C1 segment of cervical spinal cord (tissue), 14 donors: Measurements from ENCODE around the gene DTX1.
A peak's percentile ranks its signal among the peaks of the same experiment; 100 is the strongest.

Source experiments
- DNase-seq, 14 donors: peaks; one replicate each; lab custom pipeline; 2025; lab: John Stamatoyannopoulos, UW

DTX1 gene

DNA sequence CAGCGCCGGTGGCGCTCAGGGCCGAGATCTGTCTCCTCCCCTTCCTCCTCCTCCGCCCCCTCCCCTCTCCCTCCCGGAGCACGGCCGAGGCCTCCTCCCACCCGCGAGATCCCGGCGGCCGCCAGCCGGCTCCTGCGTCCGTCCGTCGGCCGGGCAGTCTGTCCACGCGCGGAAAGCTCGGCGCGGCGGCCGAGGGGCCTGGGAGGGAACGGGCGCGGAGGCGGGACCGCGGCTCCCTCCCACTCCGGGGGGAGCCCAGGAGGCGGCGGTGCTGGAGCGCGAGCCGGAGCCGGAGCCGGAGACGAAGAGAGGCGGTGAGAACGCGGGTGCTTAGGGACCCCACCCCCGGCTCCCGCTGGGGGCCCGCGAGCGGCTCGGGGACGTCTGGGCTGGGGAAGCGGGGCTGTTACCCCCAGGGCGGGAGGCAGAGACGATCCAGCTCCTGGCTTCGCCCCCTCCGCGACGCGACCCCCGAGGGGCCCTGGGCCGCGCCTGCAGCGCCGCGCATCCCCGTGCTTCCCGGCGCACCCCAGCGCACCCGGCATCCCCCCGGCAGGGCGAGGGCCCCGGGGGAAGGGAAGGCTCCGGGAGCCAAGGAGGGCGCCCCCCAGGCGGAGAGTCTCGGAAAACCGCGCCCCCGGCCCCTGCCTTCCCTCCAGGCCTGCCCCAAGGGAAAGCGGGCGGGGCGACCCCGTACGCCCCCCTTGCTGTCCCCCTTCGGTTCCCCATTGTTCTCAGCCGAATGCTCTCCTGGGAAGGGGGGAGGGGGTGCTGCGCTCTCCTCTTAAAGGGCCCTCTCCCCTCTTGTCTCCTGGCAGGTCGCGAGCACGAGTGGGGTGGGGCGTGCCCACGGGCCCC is at the start of gene DTX1:
Gene DTX1, plus strand, starts transcription at position 100 of the 858 bp plus-strand sequence. CDS start 1,463 bp downstream, outside the sequence.
- DNase-seq, result peak in 3 of 14 donors; percentile 8 to 68 (median 22)

DNA sequence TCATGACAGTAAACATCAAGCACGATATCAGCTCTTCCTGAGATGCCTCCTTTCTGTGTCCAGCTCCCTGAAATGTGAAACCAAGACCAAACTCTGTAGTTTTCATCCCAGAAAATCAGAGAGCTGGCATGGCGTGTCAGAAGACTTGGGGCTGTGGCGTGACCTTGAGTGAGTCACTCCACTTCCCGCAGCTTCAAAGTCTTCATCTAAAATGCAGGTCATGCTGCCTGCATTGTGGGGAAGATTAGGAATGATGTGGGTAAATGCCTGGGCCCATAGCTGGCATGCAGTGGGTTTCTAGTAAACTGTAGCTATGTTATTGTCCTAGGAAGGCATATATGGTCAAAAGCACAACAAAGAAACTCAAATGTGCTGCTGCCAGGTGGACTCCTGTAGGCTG is 49.4 kb upstream of the DTX1 start:
- DNase-seq, result no peak

DNA sequence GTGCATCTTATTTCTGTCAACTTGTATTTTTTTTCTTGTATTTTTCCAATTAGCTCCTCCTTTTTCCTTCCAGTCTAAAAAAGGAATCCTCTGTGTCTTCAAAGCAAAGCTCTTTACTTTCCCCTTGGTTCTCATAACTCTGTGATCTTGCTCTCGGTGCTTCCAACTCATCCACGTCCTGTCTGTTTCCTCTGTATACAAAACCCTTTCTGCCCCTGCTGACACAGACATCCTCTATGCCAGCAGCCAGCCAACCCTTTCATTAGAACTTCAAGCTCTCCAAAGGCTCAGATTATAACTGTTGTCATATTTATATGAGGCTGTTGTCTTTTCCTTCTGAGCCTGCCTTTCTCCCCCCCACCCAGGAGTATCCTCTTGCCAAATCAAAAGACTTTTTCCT is 45.8 kb upstream of the DTX1 start:
- no peak for DNase-seq

DNA sequence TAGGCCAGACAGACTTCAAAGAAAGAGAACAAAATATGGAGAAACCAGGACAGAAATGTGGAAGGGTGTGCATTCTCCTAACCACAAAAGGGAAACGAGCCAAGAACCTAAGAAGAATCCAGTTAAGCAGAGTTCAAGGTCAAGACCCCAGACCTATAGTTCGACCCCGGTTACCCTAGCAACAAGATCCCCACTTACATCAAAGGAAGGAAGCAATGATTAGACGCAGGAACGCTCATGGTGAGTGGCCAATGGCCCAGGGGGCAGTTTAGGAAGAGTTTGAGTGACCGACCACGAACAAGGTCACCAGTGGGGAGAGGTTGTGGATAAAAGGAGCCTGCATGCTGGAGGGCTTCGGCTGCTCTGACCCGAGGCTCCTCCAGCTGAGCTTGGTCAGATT is 42.0 kb upstream of the DTX1 start:
- no peak for DNase-seq

DNA sequence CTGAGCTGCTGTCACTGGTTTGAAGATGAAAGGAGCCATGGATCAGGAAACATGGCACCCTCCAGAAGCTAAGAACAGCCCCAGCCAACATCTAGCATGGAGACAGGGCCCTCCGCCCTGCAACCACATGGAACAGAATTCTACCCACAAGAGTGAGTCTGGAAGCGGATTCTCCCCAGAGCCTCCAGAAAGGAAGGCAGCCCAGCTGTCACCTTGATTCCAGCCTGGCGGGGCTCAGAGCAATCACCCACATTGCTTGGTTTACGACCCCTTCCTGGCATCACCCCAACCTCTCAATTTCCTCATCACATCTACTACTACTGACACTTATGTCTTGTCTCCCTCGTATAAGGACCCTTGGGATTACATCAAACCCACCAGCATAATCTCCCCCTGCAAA is 39.7 kb upstream of the DTX1 start:
- DNase-seq, result no peak

DNA sequence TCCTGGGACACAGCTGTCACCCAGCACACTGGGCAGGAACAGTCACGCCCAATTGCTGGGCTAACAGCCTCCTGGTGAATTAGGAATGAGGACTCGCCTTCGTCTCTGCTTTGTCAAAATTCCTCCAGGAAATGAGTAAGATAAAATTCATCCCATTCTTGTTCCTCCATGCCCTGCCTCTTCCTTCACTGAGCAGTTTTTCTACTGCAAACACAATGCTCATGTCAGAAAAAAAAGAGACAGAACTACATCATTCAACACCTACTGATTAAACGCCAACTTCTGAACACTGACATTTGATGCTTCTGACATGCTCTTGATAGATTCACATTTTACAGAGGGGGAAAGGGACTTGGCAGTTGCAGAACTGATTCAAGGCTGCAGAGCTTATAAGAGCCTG is 37.5 kb upstream of the DTX1 start:
- no peak for DNase-seq

DNA sequence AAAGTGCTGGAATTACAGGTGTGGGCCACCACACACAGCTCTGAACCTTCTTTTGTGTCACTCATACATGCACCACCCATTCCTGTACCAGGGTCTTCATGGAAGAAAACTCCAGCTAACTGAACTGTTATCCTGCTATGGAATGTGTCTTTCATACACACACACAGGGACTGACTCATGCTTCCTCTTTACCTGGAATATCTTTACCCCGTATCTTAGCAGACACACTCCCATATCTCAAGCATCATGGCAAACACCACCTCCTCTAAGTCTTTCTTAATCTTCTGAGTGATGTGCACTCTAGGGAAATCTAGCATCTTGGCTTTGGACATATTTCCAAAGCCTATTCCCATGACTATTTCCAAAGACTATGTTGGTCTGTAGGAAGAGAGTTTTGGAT is 35.0 kb upstream of the DTX1 start:
- DNase-seq, result no peak

DNA sequence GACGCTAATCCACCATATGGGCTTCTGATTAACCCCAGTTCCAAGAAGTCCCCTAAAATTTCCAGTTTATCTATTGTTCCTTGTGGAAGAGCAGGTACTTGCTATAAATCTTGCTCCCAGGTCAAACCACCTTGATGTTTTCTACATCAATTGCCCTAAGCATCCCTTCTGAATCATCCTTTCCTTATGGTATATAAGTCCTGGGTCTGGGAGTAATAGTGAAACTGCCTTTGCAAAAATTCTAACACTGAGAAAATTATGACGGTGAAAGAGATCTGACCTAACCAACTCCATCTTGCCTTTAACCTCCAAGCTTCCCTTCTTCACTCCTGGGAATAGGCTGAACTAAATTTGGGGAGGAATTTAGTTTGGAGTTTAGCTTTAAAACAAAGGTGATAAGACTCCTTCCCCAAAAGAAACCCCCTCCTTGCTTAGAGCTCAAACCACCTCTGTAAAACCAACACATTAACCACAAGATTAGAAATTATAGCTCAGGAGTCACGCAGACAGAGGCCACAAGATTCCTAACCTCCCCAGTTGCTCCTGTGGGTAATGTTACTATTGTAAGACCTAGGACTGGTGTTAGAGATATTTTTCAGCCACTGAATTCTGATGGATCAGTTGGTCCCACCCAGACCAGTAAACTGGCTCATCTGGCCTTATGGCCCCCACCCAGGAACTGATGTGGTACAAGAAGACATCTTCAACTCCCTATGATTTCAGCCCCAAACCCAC is 33.8 kb upstream of the DTX1 start:
- no peak for DNase-seq

DNA sequence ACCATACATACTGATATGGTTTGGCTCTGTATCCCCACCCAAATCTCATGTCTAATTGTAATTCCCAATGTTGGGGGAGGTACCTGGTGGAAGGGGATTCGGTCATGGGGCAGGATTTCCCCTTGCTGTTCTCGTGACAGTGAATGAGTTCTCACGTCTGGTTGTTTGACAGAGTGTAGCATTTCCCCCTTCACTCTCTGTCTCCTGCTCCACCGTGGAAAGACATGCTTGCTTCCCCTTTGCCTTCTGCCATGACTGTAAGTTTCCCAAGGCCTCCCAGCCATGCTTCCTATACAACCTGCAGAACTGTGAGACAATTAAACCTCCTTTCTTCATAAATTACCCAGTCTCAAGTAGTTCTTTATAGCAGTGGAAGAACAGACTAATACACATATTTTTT is 28.8 kb upstream of the DTX1 start:
- no peak for DNase-seq

DNA sequence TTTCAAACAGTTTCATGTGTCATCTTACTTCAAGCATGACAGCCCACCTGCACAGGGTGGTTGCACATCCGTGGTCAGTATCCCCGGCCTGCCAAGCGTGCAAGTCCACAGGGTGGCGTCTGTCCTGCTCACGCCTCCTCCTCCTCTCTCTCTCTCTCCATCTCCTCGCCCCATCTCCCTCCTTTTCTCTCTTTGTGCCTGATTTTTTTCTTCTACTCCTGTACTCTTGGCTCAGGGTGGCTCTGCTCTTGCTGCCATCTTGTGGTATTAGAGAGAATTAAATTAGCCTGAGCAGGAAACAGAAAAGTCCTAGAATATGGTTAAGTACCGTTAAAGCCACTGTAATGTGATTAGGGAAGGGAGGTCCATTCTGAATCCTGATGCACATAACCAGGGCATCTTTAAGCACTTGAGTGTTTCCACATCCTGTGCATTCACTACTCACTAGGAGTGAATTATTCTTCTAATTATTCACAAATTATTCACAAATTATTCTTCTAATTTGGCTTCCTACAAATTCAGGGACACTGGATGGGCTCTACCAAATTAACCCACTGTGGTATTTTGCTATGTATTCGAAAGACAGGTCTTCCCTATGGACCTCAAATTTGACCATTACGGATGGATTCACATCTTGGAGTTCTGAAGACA is 25.5 kb upstream of the DTX1 start:
- peak in 7 of 14 donors; percentile 2 to 81 (median 9) for DNase-seq

DNA sequence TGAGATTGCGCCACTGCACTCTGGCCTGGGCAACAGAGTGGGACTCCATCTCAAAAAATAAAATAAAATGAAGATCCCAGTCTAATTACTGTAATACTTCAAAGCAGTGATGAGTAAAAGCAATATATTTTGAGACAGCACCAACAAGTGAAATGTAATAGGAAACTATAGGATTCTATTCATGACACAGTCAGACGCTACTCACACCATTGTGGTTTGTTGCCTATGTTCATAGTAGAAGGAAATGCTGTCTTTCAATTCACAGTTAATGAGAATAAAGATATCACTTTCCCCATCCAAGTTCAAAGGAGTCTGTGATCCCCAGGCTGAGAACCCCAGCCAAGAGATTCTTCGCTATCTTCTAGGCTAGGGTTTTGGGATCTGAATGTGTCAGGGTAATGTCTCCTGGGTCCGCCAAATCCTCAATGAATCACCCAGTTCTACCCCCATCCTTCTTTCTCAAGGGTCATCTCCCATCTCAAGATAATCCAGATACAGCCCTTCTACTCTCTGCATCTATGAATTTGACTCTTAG is 16.6 kb upstream of the DTX1 start:
- DNase-seq, result no peak

DNA sequence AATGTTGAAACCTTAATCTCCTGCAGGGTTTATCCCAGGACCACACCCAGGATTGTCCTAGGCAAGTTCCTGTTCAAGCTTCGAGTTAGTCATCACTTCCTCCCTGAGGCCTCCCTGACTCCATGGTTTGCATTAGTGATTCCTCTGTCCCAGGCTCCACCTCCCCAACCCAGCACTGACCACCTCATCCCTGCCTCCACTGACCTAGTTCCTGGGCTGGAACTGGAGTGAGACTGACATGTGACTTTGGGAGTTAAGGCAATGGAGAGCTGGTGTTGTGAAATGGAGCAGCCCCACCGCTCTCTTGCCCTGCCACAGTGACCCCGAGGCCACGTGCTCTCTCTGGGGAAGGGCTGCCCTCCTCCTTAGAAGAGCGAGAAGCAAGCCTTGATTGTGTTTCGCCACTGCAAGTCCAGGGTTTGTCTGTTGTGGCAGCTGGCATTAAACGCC is 15.8 kb upstream of the DTX1 start:
- peak in 1 of 14 donors; percentile 42 for DNase-seq

DNA sequence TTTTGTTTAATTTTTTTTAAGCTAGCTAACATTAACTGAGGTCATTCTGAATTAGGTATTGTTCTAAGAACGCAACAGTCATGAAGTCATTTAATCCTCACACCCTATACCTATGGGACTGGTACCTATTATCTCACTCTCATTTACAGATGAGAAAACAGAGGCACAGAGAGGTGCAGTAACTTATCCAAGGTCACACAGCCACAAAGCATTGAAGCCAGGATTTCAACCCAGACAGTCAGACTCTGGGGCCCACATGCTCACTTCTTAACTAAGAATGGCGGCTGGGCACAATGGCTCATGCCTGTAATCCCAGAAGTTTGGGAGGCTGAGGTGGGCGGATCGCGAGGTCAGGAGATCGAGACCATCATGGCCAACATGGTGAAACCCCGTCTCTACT is 15.0 kb upstream of the DTX1 start:
- DNase-seq, result no peak

DNA sequence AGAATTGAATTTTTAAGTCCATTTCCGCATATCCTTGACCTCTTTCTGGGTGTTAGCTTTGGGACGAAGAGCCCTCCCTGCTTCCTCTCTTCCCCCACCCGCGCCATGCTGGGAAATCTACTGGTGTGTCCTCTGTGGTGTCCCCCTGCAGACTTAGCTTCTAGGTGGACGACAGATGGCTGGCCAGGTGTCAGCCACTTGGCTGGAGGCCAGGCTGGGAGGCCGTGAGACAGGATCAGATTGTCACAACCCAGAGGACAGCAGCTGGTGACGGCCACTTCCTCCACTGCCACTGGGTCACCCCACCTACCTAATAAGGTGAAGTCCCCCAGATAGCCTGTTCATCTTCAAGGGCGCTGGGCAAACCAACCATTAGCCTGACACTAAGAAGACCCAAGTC is 13.3 kb upstream of the DTX1 start:
- no peak for DNase-seq

DNA sequence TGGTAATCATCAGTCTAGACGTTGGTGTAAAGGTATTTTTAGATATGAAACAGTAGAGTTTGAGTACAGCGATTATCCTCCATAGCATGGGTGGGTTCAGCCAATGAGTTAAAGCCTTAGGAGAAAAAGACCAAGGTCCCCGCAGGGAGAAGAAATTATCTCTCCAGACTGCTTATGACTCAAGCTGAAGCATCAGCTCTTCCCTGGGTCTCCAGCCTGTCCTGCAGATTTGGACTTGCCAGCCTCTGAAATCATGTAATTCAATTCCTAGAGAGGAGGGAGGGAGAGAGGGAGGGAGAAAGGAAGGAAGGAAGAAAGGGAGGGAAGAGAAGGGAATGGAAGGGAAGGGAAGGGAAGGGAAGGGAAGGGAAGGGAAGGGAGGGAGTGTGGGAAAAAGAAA is 12.0 kb upstream of the DTX1 start:
- no peak for DNase-seq

DNA sequence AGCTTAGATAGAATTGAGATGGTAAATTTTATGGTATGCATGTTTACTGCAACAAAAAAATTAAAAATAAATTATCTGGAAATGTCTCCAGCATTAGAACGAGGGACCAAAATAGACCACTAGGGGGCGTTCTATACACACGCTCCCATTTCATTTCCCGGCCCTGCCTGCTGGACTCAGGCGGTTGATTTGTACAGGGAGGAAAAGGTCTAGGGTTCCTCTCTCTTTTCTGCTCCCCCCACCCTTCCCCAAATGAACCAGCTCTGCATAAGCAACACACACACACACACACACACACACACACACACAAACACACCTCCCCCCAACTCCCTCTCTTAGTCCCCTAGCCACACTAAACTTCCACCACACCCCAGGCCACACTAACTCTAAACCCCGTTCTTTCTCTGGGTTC is 7.8 kb upstream of the DTX1 start:
- DNase-seq, result peak in 5 of 14 donors; percentile 13 to 40 (median 37)

DNA sequence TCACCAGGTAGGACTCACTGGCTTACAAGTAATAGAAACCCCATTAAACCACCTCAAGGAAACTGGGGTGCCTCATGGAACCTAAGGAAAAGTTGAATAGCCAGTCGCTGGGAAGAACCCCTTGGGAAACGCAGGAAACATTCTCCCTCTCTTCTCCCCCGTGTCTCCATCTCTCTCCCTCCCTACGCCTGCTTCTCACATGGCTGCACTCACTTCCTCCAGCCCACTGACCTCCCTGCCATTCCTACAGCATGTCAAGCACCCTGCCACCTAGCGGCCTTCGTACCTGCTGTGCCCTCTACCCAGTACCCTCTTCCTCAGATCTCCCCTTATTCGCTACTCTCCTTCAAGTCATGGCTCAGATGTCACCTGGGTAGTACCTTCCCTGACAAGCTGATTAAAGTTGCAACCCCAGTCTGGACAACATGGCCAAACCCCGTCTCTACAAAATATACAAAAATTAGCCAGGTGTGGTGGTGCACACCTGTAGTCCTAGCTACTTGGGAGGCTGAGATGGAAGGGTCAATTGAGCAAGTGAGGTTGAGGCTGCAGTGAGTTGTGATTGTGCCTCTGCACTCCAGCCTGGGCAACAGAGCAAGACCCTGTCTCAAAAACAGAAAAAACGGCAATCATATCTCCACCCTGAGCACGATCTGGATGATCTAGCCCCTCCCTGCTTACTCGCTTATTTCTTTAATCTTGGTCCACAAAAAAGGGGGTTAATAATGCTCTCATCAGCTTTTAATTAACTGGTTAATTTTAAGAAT is 6.4 kb upstream of the DTX1 start:
- no peak for DNase-seq

DNA sequence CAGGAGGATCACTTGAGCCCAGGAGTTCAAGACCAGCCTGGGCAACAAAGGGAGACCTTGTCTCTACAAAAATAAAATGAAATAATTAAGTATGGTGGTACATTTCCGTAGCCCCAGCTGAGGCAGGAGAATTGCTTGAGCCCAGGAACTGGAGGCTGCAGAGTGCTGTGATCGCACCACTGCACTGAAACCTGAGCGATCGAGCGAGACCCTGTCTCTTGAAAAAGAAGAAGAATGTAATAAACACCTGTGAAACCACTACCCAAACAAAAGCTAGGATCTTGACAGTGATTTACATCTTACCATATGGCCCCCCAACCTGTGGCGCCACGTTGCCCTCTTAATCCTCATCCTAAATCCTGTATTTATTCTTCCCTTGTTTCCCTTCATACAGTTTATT is 5.7 kb upstream of the DTX1 start:
- no peak for DNase-seq

DNA sequence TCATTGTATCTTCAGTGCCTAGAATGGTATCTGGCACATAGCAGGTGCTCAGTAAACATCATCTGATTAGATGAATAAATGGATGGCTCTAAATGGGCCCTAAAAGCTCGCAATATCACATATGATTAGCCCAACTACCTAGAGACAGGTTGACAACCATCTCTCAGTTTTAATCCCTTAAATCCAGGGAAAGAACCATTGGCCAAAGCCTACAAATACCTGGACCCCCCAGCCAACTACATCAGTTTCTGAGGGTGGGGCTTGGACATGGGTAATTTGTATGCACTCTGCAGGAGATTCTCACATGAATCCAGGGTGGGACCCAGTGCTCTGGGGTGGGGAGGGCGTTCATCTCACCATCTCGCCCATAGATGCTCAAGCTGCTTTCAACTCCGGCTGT is 4.8 kb upstream of the DTX1 start:
- no peak for DNase-seq

DNA sequence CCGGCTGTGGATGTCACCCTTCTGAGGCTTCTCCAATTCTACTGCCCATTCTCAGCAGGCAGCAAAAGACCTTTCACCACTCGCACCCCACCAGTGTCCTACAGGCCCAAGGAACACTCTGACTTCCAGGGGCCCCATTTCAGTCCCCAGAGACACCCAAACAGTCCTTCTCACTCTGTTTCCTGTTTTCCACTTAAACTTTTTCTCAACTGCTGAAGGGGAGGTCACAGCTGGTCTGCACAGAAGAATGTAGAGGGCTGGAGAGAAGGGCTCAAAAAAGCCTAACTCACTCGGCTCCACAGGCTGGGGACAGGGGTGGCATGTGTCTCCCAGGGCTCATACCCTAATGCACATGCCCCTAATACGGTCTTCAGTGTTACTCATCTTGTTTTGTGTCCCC is 4.2 kb upstream of the DTX1 start:
- no peak for DNase-seq

DNA sequence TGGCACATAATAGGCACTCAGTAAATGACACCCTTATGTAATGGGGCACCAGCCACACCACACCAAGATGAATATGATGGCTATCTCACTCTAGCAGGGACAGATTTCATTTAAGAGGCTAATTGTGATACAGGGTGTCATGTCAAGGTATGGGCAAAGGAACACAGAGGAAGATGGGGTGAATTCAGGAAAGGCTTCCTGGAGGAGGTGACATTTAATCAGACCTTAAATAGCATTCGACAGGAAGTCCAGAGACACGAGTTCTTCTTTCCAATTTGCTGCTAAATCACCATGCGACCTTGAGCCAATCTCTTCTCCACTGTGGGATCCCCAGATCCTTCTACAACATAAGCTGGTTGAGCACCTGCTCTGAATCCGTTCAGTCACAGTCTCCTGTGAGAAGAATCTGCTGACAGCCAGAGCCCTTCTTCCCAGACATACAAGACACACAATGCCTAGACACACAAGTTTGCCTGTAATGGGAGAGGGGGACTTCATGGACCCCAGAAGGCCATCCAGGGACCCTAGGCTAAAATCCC is 1.5 kb upstream of the DTX1 start:
- no peak for DNase-seq
